DMS114 treated with DMSO at 0.1 percent for 48 hours (cell line): ENCODE results near the gene TBCB.
"Not testable (repeated sequence)": the region's sequence is repeated elsewhere in the genome, so short reads cannot be mapped to it uniquely, and the experiment has no call there.

Source experiments
- DNase-seq: peaks from one replicate; lab custom pipeline; 2025; ENCODE audit not compliant: unreplicated experiment; lab: John Stamatoyannopoulos, UW

The TBCB gene

DNA sequence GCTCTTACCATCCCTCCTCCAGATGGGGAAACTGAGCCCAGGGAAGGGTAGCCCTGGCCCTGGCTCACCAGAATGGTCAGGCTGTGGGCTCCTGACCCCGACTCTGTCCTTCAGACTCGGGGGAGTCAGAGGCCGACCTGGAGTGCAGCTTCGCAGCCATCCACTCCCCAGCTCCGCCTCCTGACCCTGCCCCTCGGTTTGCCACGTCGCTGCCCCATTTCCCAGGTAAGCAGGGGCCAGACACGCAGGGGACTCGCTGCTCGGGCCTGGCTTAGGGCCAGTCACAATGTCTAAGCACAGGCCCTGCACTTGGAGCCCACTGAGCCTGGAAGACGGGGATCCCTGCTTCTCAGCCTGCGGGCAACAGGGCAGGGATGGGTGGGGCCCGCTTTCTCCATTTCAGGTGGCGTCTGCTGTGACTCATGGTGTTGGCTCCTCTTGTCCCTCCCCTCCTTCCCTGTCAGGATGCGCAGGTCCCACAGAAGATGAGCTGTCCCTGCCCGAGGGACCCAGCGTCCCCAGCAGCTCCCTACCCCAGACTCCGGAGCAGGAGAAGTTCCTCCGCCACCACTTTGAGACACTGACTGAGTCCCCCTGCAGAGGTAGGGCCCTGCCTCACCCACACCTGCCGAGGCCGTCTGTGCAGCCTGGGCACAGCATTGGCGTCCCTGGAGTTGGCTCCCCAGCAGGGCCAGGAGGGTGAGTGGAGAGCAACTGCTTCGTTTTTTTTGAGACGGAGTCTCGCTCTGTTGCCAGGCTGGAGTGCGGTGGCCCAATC lies 13.5 kb upstream of the TBCB start:
- DNase-seq: no peak

DNA sequence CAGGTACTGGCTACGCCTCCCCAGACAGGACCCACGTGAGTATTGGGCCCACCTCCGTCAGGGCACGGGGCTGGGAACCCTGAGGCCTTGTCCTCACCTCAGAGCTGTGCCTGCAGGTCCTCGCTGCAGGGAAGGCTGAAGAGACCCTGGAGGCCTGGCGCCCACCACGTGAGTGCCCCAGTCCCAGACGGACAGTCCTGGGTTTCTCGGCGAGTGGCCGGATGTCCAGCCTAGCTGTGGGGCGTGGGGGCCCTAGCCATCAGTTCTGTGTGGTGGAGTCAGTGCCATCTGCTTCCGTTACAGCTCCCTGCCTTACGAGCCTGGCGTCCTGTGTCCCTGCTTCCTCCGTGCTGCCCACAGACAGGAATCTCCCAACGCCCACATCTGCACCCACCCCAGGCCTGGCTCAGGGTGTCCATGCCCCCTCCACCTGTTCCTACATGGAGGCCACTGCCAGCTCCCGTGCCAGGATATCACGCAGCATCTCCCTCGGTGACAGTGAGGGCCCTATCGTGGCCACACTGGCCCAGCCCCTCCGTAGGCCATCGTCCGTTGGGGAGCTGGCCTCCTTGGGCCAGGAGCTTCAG lies 12.1 kb upstream of the TBCB start:
- DNase-seq: no peak

DNA sequence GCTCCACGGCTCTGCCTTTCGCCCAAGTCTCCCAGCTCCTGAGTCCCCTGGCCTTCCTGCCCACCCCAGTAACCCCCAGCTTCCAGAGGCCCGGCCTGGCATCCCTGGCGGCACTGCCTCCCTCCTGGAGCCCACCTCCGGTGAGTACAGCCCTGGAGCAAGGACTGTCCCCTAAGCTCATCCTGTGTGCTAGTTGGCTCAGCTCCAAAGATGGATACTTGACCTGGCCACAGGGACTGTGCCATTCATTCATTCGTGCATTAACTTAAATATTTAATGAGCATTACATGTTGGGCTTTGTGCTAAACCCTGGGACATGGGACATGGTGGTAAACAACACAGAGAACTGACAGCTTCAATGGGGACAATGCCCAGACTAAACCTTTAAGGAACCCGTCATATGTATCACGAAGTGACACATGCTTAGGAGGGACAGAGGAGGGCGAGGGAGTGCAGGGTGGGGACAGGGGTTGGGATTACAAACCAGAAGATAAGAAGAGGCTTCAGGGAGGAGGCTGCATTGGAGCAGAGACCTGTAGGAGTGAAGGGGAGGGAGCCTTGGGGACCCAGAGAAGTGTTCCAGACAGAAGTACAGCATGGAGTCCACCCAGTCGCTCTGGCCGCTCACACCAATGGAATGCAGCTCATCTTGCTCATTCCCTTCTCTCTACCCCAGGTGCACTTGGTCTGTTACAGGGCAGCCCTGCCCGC lies 11.3 kb upstream of the TBCB start:
- no peak for DNase-seq

DNA sequence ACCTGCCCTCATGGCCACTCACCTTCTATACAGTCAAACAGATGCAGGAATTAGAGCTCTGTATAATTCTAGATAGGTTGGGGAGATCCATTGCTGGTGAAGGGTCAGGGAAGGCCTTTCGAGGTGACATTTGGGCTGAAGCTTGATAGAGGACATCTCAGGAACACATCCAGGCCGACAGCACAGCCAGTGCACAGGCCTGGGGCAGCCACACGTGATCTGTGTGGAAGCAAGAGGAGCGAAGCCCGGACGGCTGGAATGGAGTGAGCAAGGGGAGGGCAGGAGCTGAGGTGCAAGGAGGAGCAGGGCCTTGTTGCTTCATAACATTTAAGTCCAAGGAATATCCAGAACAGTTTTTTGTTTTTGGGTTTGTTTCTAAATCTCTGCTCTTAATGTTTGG lies 8.8 kb upstream of the TBCB start:
- DNase-seq: no peak

DNA sequence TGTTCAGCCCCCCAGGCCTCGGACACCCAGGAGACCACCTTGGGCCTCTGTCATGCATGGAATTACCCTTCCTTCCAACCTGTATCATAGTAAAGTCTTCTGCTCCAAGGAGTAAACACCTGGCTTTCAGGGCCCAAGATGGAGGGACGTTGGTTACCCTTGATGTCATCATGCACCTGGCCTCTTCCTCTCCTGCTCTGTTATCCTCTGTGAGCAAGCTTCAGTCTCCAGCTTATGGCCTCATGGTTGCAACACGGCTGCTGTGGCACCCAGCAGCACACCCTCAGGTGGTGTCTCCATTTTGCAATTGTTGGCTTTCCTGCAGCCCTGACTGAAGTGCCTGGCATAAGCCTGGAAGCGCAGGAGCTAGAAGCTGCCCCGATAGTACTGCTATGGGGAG lies 8.3 kb upstream of the TBCB start:
- DNase-seq: no peak

DNA sequence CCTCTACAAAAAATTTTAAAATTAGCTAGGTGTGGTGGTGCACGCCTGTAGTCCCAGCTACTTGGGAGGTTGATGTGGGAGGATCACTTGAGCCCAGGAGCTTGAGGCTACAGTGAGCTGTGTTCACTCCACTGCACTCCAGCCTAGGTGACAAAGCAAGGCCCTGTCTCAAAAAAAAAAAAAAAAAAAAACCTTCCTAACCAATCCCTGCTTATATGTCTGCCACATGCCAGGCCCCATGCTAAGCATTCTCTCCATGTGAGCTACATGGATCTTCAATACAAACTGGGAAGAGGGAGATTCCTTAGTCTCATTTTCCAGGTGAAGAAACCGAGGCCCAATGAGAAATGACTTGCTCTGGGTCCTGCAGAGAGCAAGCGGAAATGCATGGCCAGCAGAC lies 6.6 kb upstream of the TBCB start:
- no peak for DNase-seq

DNA sequence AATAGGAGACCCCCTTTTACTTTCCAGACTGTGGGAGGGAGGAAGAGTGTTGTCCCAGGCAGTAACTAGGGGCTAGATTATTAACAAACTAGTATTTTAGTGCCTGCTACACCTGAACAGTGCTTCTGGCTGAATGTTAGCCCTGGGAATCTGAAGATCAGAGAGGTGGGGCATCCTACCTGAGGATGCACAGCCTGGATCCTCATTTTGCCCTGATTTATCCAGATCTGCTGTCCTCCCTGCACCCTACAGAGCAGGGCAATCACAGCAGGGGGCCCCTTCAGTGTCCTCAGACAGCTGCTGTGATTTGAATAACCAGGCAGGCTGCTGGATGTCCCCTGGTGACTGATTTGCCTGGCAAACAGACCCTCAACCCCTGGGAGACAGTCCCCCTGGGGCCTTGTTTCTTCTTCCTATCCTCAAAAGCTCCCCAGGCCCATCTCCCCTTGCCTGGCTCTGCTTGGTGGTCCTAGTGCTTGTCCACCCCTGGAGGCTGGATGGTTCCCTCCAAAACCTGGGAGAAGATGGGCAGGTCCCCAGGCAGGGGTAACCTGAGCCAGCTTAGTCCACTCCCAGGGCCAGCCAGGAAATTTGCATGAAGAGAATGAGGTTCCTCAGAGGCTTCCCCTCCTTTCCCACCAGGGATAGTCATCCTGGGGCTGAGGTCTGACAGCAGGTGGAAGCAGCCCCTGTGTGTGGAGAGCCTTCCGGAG lies 4.6 kb upstream of the TBCB start, which contains the start of gene OVOL3:
TSS of gene OVOL3 (plus strand) at position 657 of the 713 bp plus-strand sequence. CDS start 60 bp downstream, outside the sequence.
- no peak for DNase-seq

DNA sequence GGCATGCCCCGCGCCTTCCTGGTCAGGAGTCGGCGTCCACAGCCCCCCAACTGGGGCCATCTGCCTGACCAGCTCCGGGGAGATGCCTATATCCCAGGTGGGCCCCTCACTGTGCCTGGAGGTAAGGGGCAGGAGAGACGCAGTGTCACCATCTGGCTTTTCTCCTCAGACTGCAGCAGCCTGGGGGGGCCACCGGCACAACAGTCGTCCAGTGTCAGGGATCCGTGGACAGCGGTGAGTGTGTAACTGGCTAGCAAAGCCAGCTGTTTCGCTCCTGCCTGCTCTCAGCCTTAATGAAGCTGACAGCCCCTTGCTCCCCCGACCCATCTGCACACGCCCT lies 4.1 kb upstream of the TBCB start:
- DNase-seq: no peak

DNA sequence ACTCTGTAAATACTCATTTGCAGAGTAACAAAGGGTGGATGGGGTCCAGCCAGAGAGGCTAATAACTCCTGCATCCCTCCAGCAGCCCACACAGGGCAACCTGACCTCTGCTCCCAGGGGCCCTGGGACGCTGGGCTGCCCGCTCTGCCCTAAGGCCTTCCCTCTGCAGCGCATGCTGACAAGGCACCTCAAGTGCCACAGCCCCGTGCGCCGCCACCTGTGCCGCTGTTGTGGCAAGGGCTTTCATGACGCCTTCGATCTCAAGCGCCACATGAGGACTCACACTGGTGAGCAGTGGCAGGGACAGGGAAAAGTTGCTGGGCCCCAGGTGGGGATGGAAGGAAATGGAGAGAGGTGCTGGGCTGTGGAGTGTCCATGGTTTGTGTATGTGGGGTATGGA lies 2.6 kb upstream of the TBCB start:
- DNase-seq: no peak

DNA sequence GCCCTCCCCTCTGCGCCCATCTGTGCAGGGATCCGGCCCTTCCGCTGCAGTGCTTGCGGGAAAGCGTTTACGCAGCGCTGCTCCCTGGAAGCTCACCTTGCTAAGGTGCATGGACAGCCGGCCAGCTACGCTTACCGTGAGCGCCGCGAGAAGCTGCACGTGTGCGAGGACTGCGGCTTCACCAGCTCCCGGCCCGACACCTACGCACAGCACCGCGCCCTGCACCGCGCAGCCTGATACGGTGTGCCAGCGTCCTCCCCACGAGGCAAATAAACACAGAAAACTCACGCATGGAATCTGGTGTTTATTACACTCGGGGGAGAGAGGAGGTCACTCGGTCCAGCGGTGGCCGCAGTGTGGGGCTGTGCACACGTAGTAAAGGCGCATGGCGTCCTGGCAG lies 1.8 kb upstream of the TBCB start:
- DNase-seq: no peak

DNA sequence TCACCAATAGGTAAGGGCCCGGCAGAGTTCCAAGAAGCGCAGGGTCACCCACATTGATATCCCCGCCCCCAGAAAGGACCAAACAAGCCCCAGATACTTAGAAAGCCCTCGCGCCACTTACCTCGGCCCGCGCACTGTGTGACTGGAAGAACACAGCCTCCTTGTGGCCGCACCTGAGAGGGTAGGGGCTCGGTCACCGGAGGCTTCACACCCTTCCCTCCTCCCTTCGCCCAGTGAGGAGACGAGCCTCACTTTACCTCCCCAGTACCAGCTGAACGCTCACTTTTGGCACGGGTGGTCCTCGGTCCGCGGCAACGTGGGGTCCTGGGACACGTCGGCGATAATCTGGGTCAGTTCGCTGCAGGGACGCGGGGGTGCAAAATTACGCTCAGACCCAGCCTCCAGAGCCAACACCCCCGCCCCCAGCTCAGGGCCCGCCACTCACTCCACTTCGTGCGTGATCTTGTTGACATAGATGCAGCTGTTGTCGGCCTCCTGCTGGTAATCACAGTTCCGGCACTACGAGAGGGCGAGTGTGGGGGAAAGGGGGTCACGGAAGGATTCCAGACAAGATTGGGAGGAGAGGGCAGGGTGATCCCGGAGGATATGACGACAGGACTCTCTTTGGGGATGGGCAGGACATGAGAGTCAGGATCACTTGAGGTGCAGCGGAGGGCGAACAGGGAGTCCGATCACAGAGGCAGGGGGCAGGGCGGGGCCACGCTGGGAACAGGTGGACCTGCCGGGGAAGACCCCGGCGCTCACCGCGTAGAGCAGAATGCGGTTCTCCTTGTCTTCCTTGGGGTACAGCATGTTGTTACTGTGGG lies 1.2 kb upstream of the TBCB start:
- DNase-seq: no peak

DNA sequence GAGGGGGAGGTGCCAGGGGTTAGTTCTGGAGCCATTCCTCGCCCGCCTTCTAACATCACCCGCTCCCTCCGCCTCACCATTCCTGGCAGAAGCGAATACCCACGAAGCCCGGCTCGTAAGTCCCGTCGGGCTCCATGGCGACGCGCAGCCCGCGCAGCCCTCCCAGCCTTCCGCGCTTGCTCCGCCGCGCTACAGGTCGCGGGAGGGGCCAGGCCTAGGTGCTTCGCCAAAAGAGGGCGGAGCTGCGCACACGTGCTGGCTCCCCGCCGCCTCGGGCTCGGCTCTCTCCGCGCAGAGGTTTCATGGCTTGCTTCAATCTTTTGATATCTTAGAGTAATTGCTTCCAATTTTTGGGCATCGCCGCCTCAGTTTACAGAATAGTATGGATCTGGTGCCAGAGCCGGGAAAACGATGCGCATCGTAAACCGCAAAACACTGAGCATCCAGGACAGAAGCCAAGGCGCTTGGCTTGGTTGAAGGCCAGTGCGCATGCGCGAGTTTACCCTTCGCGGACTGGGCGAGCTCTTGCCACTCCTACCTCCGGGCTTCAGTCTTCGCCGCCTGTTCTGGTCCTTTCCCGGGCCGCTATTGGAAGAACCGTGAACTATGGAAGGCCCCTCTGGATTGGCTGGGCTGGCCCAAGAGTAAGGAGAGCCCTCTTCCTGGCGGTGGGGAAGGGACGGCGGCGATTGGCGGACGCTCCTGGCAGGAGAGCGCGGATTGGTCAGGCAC lies 381 bp upstream of the TBCB start, which contains the start of gene POLR2I:
TSS of gene POLR2I (minus strand) at position 155 of the 732 bp plus-strand sequence. CDS start at position 136, 19 bp downstream.
- peak; percentile 99 for DNase-seq

DNA sequence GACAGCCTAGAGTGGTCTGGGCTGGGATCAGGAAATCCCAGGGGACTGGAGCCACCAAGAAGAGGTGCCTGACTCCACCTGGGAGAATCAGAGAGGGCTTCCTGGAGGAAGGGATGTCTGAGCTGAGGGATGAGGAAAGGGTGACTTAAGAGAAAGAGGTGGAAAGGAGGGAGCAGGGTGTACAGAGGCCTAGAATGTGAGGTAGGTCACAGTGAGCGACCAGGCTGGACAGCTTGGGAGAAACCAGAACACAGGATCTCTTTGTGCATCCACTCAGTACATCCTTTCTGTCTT lies 1.0 kb downstream of the TBCB start:
- DNase-seq: no peak

DNA sequence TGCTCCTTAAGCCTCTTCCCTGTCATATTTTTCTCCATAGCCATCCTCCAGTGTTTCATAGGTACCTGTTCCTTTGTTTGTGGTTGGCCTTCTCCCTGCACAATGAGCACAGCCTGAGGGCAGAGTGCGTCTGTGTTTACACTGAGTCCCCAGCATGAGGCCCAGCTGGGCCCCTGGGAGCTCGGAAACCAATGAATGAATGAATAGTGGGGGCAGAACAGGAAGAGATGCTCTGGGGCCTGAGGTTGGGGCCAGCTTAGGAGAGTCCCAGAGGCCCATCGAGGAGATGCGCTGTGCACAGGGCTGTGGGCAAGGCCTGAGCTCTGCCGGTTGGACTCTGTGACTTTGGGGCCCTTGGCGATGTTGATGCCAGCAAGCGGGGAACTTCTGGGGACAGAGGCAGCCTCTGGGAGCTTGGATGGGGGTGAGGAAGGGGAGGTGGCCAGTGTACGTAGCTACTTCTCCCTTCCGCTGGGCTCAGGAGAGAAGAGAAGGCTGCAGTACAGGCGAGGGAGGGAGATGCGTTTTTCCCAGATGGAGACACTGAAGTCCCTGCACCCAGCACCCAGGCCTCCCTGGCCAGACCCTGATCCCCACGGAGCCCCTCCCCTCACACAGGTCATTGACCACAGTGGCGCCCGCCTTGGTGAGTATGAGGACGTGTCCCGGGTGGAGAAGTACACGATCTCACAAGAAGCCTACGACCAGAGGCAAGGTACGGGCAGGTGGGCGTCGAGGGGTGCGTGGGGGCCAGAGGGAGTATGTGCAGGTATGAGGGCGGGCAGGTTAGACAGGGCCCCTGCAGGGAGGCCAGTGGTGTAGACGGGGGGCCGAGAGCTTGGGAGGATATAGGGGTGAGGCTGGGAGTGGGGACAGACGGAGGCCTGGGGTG lies 5.1 kb downstream of the TBCB start:
- no peak for DNase-seq

DNA sequence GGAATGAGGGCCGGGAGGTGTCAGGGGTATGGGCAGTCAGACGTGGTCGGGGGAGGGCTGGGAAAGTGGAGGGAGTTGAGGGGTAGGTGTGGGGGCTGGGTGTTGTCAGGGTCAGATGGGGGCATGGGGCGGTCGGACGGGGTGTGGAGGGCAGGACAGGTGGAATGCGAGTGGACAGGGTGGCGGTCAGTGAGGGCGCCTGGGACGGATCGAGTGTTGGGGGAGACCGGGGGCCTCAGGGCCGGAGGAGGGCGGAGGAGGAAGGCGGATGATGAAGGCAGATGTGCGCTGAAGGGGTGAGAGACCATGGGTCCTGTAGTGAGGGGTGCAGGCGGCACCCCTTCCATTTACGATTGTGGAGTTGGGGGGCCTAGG lies 5.7 kb downstream of the TBCB start:
- no peak for DNase-seq

DNA sequence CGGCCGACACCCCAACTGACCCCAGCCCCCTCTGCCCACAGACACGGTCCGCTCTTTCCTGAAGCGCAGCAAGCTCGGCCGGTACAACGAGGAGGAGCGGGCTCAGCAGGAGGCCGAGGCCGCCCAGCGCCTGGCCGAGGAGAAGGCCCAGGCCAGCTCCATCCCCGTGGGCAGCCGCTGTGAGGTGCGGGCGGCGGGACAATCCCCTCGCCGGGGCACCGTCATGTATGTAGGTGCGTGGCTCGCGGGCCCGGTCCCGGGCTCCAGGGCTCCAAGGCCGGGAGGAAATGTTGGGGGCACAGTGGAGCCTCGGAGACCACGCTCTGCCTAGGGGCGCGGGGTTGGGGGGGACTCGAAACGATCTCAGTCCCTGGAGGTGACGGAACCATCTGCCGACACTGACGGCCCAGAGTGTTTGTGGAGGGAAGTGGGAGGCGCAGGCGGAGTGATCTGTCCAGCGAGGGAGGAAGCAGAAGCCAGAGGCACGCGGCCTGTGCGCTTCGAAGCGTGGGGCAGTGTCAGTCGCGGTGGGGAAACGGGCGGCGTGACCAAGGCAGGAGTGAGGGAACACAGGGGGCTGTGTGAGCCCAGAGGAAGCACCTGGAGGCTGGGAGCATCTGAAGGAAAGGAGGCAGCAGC lies 6.3 kb downstream of the TBCB start:
- DNase-seq: no peak

DNA sequence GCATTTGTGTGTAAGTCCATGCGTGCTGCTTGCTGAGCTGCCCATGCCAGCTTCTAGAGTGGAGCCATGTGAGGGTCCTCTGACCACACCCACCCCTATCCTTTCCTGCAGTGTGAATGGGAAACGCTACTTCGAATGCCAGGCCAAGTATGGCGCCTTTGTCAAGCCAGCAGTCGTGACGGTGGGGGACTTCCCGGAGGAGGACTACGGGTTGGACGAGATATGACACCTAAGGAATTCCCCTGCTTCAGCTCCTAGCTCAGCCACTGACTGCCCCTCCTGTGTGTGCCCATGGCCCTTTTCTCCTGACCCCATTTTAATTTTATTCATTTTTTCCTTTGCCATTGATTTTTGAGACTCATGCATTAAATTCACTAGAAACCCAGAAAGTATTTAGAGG lies 10.3 kb downstream of the TBCB start:
- DNase-seq: no peak

DNA sequence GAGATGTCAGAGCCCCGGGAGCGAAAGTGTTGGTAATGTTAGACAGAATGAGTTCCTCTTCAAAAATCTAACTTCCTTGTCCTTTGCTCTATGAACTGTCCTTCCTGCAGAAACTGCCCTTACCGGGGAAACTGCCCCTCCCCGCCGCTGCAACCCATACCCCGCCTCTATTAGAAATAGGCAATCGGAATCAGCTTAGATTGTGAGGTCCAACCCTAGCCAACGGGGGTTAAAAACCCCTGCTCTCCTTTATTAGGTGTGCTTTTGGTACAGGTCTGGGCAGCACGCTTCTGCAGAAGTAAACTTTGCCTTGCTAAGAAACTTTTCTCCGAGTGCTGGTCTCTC lies 13.1 kb downstream of the TBCB start:
- DNase-seq: no peak

DNA sequence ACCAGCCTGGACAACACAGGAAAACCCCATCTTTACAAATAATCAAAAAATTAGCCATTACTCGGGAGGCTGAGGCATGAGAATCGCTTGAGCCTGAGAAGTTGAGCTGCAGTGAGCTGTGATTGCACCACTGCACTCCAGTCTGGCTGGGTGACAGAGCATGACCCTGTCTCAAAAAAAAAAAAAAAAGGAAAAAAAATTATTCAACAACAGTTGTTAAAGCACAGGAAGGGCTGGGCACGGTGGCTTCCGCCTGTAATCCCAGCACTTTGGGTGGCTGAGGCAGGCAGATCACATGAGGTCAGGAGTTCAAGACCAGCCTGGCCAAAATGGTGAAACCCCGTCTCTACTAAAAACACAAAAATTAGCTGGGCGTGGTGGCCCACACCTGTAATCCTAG lies 16.0 kb downstream of the TBCB start:
- DNase-seq: not testable (repeated sequence)
